Measurements from ENCODE around the gene CXorf38.

Gene CXorf38, protein sequence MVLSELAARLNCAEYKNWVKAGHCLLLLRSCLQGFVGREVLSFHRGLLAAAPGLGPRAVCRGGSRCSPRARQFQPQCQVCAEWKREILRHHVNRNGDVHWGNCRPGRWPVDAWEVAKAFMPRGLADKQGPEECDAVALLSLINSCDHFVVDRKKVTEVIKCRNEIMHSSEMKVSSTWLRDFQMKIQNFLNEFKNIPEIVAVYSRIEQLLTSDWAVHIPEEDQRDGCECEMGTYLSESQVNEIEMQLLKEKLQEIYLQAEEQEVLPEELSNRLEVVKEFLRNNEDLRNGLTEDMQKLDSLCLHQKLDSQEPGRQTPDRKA

DNA sequence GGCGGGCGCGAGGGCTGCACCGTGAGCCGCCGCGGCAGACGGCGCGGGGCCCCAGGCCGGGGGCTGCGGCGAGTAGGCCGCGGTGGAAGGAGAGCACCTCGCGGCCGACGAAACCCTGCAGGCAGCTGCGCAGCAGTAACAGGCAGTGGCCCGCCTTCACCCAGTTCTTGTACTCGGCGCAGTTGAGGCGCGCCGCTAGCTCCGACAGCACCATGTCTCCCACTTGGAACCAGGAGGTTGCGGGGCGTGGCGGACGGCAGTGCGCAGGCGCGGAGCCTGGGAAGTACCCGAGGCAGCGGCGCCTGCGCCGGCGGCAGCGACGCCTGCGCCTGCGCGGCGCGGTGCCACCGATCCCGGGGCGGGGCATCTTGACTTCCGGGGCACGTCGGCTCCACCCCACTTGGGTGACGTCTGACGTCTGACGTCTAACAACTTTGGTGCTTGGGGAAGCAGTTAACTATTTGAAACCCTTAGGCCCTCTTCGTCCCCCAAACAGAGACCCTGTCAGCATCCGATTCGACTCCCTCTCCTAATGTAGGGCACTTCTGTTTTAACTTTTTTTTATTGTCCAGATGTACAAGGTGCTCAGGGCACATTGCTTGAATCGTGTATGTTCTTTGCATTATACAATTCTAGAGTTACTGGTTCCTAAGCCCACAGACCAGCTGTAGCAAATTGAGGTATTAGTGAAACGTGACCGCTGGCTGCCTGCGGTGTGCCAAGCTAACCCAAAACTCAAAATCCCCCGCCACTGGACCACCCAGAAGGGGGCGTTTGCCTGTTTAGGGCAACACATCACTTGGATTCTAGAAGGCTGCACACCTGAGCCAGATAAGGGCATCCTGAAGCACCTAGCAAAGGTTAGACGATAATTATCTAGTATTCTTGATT, at the start of gene CXorf38:
TSS of gene CXorf38 (minus strand) at position 255 of the 891 bp plus-strand sequence. CDS start at position 214, 41 bp downstream.
- DNase-seq (ENCODE audit: low read depth in 3 of 3, low spot score in 1 of 3) = peak; percentile 77 to 96 (median 84)

DNA sequence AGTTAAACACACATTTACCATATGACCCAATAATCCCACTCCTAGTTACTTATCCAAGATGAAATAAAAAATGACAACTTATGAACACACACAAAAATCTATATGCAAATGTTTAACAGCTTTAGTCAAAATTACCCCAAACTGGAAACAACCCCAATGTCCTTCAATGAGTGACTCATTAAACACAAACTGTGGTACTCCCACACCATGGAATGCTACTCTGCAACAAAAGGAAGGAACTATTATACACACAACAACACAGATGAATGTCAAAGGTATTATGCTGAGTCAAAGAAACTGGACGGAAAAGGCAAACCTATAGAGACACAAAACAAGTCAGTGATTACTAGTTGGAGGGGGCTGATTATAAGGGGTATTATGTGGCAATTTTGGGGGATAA, 47.4 kb upstream of the CXorf38 start:
- no peak for DNase-seq (ENCODE audit: low read depth in 3 of 3, low spot score in 1 of 3)

DNA sequence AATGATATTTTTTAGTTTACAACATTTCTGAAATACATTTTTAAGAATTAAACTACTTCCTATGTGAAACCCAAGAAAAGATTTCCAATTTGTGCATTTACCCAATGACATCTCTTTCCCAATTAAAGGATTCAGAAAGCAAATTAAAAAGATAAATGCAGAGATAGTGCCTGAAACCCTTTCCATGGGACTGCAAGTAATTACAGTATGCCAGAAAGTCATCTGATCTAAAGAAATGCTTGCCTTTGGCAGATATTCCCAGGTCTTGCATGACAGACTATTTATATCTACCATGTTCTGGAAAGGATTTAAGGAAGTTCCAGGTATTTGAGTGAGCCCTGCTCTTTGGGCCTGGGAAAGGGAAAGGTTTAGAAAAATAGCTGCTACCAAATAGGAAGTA, 41.6 kb upstream of the CXorf38 start:
- no peak for DNase-seq (ENCODE audit: low read depth in 3 of 3, low spot score in 1 of 3)

DNA sequence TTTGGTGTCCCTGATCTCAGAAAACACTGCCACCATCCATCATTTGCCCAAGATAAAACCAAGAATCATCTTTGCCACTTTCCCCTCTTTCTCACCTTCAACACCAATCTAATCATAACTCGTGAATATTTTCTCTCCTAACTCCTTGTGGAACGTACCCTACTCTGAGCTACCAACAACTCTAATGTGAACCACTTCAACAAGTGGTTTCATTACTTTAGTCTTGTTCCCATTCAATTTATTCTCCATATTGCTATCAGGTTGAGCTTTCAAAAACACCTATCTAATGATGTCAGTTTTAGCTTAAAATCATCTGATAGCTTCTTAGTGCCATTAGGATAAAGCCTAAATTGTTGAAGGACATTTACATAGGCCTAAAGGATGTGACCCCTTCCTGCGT, 39.8 kb upstream of the CXorf38 start:
- no peak for DNase-seq (ENCODE audit: low read depth in 3 of 3, low spot score in 1 of 3)

DNA sequence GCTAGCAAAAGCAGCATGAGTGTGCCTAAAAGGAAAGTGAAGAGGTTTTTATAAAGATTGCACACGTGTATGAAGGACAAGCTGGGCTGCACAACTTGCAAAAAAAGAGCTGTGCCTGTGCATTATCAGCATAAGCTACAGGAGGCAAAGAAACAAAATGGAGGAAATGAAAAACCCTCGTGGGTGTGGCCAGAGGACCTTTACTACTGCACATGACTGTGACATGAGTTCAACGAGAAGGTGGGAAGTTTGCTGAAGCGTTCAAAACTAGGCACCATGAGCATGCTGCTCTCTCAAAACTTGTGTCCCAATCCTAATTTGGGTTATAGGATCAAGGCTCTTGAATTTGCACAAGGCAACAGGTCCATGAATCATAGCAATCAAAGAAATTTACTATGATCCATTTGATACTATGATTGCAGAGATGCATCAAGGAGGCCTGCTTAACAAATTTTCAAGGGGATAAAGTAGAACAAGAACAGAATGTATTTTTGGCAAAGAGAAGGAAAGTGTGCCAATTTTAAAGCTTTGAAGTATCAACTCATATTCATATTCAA, 38.1 kb upstream of the CXorf38 start:
- no peak for DNase-seq (ENCODE audit: low read depth in 3 of 3, low spot score in 1 of 3)

DNA sequence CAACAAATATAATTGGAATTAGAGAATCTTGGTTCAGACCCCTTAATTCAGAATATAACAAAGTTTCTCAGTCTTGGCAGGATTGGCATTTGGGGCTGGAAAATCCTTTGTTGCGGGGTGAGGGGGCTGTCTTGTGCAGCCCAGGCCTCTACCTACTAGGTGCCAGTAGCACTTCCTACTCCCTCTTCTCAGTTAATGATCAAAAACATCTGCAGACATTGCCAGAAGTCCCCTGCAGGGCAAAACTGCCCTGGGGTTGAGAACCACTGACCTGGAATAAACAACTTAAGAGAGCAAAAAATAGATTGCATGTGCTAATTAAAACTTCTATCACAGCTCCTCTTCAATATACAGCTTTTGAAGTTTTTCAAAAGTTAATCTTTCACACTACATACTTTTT, 36.7 kb upstream of the CXorf38 start:
- no peak for DNase-seq (ENCODE audit: low read depth in 3 of 3, low spot score in 1 of 3)

DNA sequence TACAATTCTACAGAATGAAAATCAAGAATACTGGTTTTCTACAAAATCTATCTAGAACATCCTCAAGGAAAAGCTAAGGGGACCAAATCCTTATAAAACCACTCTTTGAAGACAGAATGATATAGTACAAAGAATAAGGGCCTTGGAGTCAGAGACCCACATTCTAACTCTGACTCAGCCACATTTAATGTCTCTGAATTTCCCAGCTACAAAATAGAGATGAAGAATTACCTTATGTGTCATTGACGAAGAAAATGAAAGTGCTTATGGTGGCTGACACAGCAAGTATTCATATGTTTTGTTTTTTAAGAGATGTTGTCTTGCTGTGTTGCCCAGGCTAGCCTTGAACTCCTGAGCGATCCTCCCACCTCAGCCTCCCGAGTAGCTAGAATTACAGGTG, 35.9 kb upstream of the CXorf38 start:
- DNase-seq (ENCODE audit: low read depth in 3 of 3, low spot score in 1 of 3) = no peak

DNA sequence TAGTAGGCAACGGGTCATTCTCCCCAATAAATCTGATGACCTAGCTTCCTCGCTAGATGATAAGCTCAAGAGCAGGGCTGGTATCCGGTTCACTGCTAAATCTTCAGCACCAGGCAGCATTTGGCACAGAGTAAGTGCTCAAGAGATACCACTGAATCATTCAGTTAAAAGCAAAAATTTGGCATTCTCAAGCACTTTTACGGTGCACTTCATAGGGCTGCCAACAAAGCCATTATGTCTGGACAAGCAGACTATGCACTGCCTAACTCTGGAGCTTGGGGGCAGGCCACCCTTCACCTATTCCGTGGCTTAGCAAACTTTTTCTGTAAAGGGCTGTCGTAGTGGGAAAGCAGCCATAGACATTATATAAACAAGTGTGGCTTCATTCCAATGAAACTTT, 23.8 kb upstream of the CXorf38 start:
- DNase-seq (ENCODE audit: low read depth in 3 of 3, low spot score in 1 of 3) = no peak

DNA sequence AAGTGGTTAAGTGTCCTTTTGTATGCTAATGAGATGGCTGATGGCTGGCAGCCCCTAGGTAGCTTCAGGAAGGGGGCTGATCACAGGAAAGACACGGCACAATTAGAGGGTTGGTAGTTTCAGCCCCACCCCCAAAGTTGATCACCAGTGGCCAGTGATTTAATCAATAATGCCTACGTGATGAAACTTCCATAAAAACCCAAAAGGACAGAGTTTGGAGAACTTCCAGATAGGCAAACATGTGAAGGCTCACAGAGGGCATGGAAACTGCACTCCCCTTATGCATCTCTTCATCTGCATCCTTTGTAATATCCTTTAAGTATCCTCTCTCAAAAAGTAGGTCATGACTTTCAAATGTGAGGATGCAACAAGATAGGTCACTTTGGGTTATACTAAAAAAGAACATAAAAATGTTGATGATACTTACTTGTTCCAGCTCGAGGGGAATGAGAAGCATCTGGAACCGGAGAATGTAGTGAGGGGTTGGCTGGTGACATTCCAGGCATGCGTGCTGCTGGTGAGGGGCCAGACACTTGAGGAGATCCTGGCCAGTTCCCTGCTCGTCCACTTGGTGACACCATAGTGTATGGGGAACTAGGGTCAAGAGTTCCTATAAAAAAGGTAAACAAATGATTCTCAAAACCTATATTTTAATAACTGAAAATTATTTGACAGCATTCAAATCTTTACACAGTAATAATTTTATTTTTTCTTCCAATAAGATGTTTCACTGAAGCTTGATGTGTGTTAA, 16.7 kb upstream of the CXorf38 start:
- DNase-seq (ENCODE audit: low read depth in 3 of 3, low spot score in 1 of 3) = no peak

DNA sequence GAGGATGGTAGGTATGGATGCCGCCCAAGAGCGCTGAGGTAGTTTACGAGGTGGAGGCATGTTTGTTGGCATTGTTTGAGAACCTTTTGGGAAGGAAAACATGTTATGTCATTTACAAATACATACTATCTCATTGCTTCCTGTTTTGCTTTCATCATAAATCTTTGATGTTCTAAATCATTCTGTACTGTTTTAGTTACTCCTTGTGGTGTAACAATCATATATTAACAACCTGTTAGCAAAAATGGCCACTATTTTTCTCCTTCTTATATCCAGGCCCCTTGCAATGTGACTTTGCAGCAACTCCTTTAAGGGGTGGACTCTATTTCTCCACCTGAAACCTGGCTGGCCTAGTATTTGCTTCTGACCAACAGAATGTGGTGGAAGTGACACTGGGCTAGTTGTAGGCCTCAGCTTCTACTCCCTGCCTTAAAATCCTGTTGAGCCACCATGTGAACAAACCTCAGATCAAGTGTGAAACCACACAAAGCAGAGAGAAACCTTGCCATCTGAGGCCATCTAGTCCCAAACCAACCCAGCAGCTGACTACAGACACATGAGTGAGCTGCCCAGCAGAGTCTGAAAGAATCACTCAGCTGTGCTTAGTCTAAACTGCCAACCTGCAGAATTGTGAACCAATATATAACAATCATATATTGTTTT, 15.8 kb upstream of the CXorf38 start:
- DNase-seq (ENCODE audit: low read depth in 3 of 3, low spot score in 1 of 3) = no peak

DNA sequence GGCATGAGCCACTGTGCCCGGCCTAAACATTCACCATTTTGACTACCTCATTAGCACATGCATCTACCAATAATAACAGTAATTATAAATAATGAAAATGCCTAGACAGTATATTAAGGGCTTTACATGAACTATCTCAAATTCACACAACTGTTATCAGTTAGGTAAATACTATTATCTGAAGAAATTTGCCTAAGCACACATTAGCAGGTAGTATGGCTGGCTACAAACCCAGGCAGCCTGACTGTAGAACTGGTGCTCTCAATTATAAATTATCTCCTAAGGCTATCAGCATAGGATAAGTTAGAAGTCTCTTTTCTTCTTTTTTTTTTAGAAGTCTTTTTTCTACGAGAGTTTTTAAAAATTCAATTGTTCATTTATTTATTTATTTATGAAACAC, 14.1 kb upstream of the CXorf38 start:
- DNase-seq (ENCODE audit: low read depth in 3 of 3, low spot score in 1 of 3) = no peak

DNA sequence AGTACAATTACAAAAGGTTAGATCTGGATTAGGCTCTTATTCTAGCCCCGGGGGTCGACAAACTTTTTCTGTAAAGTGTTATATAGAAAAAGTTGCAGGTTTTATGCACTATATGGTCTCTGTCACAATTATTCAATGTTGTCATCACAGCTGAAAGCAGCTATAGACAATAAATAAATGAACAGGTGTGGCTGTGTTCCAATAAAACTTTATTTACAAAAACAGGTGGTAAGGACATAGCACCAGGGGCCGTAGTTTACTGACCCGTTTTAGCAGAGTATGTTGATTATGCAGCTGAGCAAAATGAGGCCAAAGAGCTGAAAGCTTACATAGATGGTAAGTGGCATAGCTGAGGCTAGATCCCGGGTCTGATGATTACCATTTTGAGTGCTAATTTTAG, 13.0 kb upstream of the CXorf38 start:
- DNase-seq (ENCODE audit: low read depth in 3 of 3, low spot score in 1 of 3) = no peak

DNA sequence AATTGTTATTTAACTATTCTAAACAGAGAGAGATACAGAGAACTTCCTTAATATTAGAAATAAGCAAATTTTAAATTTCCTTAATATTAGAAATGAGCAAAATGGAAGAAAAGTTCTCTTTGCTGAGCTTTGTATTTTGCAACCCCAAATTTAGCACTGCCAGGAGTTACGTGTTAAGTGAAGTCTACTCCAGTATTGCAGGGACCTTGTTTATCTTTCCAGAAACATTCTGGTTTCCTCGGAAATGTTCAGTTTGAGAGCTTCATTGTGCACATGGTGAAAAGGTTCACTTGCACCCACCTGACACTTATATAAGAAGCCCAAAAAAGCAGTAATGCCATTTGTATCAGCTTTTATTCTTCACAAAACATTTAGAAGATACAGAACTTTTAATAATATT, 6.2 kb upstream of the CXorf38 start:
- DNase-seq (ENCODE audit: low read depth in 3 of 3, low spot score in 1 of 3) = no peak

DNA sequence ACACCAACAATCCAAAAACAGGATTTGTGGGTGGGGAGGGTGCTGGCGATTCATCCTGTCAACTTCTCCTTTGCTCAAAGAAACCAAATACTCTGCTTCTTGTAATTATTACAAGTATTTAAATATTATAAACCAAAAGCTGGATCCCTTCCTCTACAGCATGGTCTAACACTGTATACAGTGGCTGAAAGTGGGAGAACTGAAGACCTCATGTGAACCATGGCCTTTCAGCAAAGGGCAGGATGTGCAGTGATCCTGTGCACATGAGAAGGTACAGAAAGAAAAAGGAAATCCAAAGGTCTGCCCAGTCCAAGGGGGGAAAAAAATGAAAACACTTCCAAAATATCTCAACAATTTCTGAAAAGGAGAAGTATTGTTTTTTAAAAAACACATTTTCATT, 5.3 kb upstream of the CXorf38 start:
- no peak for DNase-seq (ENCODE audit: low read depth in 3 of 3, low spot score in 1 of 3)

DNA sequence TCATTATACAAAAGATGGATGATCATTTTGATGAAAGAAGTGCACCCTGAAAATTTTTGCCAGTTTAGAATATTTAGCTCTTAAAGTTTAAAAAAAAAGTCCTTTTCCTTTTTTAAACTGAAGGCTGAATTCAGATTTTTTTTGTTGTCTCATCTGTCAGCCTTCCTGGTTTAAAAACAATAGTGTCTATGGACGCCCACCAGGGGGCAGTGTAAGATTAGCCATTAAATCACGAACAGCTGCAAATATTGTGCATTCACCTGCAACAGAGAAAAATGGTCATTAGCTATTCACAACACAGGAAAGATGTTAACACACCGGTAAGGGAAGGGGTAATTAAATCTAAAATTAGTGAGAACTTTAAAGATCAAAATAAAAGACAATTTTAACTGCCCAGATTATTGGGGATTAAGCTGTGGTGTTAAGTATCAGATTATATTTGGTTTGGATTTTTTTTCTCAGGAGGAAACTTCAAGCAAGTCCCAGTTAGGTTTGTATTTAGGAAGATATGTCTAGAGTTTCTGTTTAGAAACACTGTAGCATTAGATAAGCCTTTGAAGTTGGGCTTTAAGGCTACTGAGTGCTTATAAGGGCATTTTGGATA, 4.4 kb upstream of the CXorf38 start:
- DNase-seq (ENCODE audit: low read depth in 3 of 3, low spot score in 1 of 3) = peak; percentile 15 to 53 (median 47)

DNA sequence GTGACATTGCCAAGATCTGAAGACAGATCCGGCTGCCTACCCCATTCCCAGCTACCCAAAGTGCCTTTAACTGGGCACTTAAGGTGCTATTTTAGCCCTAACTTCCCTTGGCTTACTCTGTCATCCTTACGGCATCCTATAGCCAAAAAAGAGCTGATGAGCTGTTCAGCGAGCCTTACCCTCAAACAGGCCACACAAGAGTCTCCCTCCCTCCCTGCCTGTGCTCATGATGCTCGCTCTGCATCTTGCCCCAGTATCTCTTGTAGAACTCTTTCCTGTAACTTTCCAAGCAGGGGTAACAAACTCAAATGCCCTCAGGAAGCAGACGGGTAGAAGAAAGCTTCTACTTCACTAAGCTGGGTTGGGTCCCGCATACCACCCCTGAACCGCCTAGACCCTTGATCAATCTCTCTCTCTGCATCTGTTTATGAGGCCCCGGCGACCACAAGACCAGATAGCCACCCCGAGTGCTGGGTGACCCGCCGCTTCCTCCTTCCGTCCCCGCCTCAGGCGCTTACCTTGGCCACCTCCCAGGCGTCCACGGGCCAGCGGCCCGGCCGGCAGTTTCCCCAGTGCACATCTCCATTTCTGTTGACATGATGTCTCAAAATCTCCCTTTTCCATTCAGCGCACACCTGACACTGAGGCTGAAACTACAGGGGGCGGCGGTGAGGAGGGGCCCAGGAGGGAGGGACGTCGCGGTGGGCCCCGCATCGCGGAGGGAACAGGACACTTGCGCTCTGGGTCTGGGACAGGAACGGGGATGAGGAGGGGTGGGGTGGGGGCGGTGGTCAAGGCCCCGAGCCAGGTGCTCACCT, 663 bp downstream of the CXorf38 start:
- no peak for DNase-seq (ENCODE audit: low read depth in 3 of 3, low spot score in 1 of 3)

DNA sequence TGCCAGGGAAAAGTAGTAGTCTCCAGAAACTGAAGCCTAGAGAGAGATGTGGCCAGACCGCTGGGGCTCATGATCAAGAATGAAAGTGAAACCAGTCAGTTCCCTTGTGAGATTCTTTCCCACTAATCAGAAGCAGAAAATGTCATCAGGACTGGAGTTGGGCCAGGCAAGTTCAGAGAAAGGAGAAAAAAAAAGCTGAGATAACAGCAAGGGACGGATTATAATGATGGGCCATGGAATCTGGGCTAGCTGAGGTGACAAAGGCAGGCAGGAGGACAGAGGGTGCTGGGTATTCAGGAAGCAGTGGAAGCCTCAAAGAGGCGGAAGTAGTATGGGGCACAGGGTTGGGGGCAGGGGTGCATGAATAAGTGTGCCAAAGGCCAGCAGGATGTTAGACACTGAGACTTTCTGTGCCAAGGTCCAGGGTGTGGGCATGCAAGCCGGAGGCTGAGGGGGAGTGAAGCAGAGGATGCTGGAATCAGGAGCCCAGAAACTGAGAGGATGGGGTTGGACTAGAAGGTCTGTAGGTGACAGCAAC, 2.5 kb downstream of the CXorf38 start:
- no peak for DNase-seq (ENCODE audit: low read depth in 3 of 3, low spot score in 1 of 3)

DNA sequence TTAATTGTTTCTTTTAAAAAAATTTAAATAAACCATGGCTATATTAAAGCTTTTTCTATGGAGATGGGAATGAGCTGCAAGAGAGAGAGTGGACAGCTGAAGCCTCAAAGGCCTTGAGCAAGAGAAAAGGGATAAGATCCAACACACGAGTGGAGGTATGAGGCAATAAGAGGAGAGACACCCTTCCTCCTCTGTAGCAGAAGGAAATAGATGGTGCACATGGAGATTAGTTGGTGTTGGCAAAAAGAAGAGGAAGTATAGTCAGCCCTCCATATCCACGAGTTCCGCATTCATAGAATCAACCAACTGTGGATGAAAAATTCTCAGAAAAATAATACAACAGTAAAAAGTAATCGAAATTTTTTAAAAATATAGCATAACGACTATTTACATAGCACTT, 3.2 kb downstream of the CXorf38 start:
- no peak for DNase-seq (ENCODE audit: low read depth in 3 of 3, low spot score in 1 of 3)

DNA sequence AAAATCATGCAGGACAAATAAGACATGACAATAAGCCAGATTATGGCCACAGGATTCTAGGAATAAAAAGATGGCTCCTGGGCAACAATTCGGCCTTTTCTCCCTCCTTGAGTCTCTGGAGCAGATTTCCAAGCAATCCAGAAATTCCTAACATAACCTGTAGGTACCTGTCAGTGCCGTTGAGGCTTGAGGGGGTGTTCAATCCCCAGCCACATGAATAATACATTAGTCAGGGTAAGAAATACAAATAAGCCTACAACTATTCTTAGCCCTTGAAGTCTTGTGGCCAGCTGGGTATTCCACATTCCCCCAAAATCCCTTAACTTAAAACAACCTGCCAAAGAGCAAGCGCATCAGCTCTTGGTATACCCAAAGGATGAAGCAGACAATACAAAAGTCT, 9.7 kb downstream of the CXorf38 start:
- no peak for DNase-seq (ENCODE audit: low read depth in 3 of 3, low spot score in 1 of 3)
